Heart left ventricle (tissue), 13 donors: Measurements from ENCODE around the gene CHN2.

ENCODE experiments used
- CTCF ChIP-seq, 12 donors: fragments of 200-600 bp; sonication (generic) in 4 of 12; IDR thresholded peaks; one replicate each; pipeline versions ENCODE4 v1.5.0 to v1.8.0; 2018 to 2022; ENCODE audit warnings: antibody characterized with exemption in 12 of 12, mild to moderate bottlenecking in 5 of 12
- POLR2A ChIP-seq, 2 donors: fragments of 450-650 bp; IDR thresholded peaks; one replicate each; pipeline ENCODE4 v1.6.1; 2017; ENCODE audit warnings: antibody characterized with exemption in 2 of 2, mild to moderate bottlenecking in 2 of 2, moderate library complexity in 2 of 2
- donor health status: ischemic (EF 13 %, LVEDD 7.1; RV severe dilation, severe dysfunction).
- donor health status: DM: no; HTN: yes; CAD: no.
- donor health status: DM: no; HTN: no; CAD: no.
- donor health status: ischemic (EF 25% LVEDD 6.9; RV normal size, moderate dysfunction).
- donor health status: ischemic (EF 25% LVEDD 5.7; RV mildly dilated, moderate dysfunction).
- donor health status: ischemic (EF 35%, LVEDD 5.7; RV mildly dilated, moderate dysfunction).
- donor health status: nonischemic (EF 11% LVEDD 7.7; RV severe dilation, severe dysfunction).
- donor health status: DM: yes; HTN: yes; CAD: no.
- donor health status: PGD.
- donor health status: ischemic (EF 29% LVEDD 5.4; RV normal size, mild dysfunction).
- donor health status: nonischemic (EF 23%, LVEDD 6.1; RV moderate dilation, normal function).

- TF ChIP-seq POLR2A (IDR thresholded peaks at IDR 0.05) (no peak), CTCF (IDR thresholded peaks at IDR 0.05) (no peak)
Observed at GRCh38 chr7:29480934-29481651, 286.5 kb downstream of the CHN2 start.
